ENCODE results near the gene GPC6.

GPC6 gene

GRCh38 chr13:93709506-93710244, 483.1 kb downstream of the GPC6 start:
- no peak for DNase-seq (ENCODE audit: low spot score)
- H3K27ac ChIP-seq (ENCODE audit: poor library complexity, severe bottlenecking), result no peak overlapping the region
- TF ChIP-seq, protein P1, sequence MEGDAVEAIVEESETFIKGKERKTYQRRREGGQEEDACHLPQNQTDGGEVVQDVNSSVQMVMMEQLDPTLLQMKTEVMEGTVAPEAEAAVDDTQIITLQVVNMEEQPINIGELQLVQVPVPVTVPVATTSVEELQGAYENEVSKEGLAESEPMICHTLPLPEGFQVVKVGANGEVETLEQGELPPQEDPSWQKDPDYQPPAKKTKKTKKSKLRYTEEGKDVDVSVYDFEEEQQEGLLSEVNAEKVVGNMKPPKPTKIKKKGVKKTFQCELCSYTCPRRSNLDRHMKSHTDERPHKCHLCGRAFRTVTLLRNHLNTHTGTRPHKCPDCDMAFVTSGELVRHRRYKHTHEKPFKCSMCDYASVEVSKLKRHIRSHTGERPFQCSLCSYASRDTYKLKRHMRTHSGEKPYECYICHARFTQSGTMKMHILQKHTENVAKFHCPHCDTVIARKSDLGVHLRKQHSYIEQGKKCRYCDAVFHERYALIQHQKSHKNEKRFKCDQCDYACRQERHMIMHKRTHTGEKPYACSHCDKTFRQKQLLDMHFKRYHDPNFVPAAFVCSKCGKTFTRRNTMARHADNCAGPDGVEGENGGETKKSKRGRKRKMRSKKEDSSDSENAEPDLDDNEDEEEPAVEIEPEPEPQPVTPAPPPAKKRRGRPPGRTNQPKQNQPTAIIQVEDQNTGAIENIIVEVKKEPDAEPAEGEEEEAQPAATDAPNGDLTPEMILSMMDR (IDR thresholded peaks at IDR 0.05; ENCODE audit: poor library complexity, severe bottlenecking), result no peak
- H3K9me3 ChIP-seq (ENCODE audit: severe bottlenecking), result no peaks in the 10 kb centered on the region
- H3K27me3 ChIP-seq (ENCODE audit: insufficient read depth, poor library complexity, severe bottlenecking), result peaks cover 3% of the 10 kb centered on the region
- ATAC-seq (ENCODE audit: low read depth), result no peak
- no peaks in the 10 kb centered on the region for H3K4me1 ChIP-seq (ENCODE audit: insufficient read depth, poor library complexity, severe bottlenecking)
- H3K4me3 ChIP-seq (ENCODE audit: severe bottlenecking), result no peak overlapping the region
- H3K36me3 ChIP-seq (ENCODE audit: low read depth), result no peaks in the 10 kb centered on the region

DNA sequence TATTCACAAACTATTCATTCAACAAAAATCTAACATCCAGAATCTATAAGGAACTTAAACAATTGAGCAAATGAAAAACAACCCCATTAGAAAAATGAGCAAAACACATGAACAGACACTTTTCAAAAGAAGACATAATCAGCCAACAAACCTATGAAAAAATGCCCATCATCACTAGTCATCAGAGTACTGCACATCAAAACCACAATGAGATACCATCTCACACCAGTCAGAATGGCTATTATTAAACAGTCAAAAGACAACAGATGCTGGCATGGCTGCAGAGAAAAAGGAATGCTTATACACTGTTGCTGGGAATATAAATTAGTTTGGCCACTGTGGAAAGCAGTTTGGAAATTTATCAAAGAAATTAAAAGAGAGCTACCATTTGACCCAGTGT, 487.6 kb downstream of the GPC6 start:
- Histone ChIP-seq H3K9me3 (ENCODE audit: severe bottlenecking) (no peaks in the 10 kb centered on the region), H3K4me3 (ENCODE audit: severe bottlenecking) (no peak overlapping the region), H3K4me1 (ENCODE audit: insufficient read depth, poor library complexity, severe bottlenecking) (no peaks in the 10 kb centered on the region), H3K36me3 (ENCODE audit: low read depth) (no peaks in the 10 kb centered on the region), H3K27me3 (ENCODE audit: insufficient read depth, poor library complexity, severe bottlenecking) (peaks cover 3% of the 10 kb centered on the region), H3K27ac (ENCODE audit: poor library complexity, severe bottlenecking) (no peak overlapping the region)
- ATAC-seq (ENCODE audit: low read depth) (no peak), DNase-seq (ENCODE audit: low spot score) (no peak)
- TF ChIP-seq, protein P1 (IDR thresholded peaks at IDR 0.05; ENCODE audit: poor library complexity, severe bottlenecking), result no peak

DNA sequence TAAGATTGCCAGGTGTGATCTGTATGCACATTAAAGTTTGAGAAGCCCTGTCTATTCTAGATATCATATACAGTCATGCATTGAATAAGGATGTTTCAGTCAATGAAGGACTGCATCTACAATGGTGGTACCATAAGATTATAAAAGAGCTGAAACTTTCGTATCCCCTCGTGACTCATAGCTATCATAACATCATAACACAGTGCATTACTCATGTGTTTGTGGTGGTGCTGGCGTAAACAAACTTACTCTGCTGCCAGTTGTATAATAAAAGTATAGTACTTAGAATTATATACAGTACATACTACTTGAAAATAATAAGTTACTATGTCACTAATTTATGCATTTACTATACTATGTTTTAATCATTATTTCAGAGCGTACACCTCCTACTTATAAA, 489.3 kb downstream of the GPC6 start:
- no peaks in the 10 kb centered on the region for H3K4me1 ChIP-seq (ENCODE audit: insufficient read depth, poor library complexity, severe bottlenecking)
- H3K9me3 ChIP-seq (ENCODE audit: severe bottlenecking), result no peaks in the 10 kb centered on the region
- DNase-seq (ENCODE audit: low spot score) (no peak), ATAC-seq (ENCODE audit: low read depth) (no peak)
- TF ChIP-seq, protein P1 (IDR thresholded peaks at IDR 0.05; ENCODE audit: poor library complexity, severe bottlenecking), result no peak
- no peak overlapping the region for H3K4me3 ChIP-seq (ENCODE audit: severe bottlenecking)
- H3K27ac ChIP-seq (ENCODE audit: poor library complexity, severe bottlenecking), result no peak overlapping the region
- H3K27me3 ChIP-seq (ENCODE audit: insufficient read depth, poor library complexity, severe bottlenecking), result no peaks in the 10 kb centered on the region
- no peaks in the 10 kb centered on the region for H3K36me3 ChIP-seq (ENCODE audit: low read depth)

- Histone ChIP-seq H3K27ac (ENCODE audit: poor library complexity, severe bottlenecking) (no peak overlapping the region), H3K4me3 (ENCODE audit: severe bottlenecking) (no peak overlapping the region), H3K9me3 (ENCODE audit: severe bottlenecking) (no peaks in the 10 kb centered on the region), H3K4me1 (ENCODE audit: insufficient read depth, poor library complexity, severe bottlenecking) (no peaks in the 10 kb centered on the region), H3K27me3 (ENCODE audit: insufficient read depth, poor library complexity, severe bottlenecking) (no peaks in the 10 kb centered on the region), H3K36me3 (ENCODE audit: low read depth) (no peaks in the 10 kb centered on the region)
- TF ChIP-seq, protein P1 (IDR thresholded peaks at IDR 0.05; ENCODE audit: poor library complexity, severe bottlenecking), result no peak
- no peak for DNase-seq (ENCODE audit: low spot score)
- ATAC-seq (ENCODE audit: low read depth), result no peak; the same call in 2 of the 3 replicates
These were observed 490.0 kb downstream of the GPC6 start for GRCh38 chr13:93716623-93717022.

DNA sequence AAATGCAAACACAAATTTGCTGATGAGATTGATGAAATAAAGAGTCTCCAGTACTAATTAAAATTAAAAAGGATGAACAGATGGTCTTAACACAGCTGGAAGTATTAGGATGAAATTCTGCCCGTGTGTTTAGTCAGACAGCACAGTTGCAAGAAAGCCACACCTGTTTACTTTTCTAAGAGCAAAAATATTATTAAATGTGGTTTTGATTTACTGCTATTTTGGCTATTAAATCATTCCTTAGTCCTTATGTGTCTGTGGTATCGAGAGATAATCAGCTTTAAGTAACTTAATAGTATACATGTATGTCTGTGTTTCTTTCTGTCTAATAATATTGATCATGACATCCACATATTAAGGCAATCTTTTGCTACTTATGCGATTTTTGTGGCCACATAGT, 494.9 kb downstream of the GPC6 start:
- no peak for DNase-seq (ENCODE audit: low spot score)
- H3K36me3 ChIP-seq (ENCODE audit: low read depth), result no peaks in the 10 kb centered on the region
- TF ChIP-seq, protein P1 (IDR thresholded peaks at IDR 0.05; ENCODE audit: poor library complexity, severe bottlenecking), result no peak
- no peaks in the 10 kb centered on the region for H3K27me3 ChIP-seq (ENCODE audit: insufficient read depth, poor library complexity, severe bottlenecking)
- ATAC-seq (ENCODE audit: low read depth), result no peak
- no peaks in the 10 kb centered on the region for H3K9me3 ChIP-seq (ENCODE audit: severe bottlenecking)
- H3K27ac ChIP-seq (ENCODE audit: poor library complexity, severe bottlenecking), result no peak overlapping the region
- no peaks in the 10 kb centered on the region for H3K4me1 ChIP-seq (ENCODE audit: insufficient read depth, poor library complexity, severe bottlenecking)
- no peak overlapping the region for H3K4me3 ChIP-seq (ENCODE audit: severe bottlenecking)
